NCI-H526 (cell line): Measurements from ENCODE around the gene CSK.

ENCODE experiments used
- DNase-seq, 2 experiments: peaks; one replicate each; lab custom pipeline; 2025; lab: John Stamatoyannopoulos, UW

The CSK gene

GRCh38 chr15:74801311-74801997 is 19.6 kb downstream of the CSK start:
- no peak for DNase-seq

- no peak for DNase-seq
Measured at GRCh38 chr15:74802290-74802689, 20.4 kb downstream of the CSK start.

DNA sequence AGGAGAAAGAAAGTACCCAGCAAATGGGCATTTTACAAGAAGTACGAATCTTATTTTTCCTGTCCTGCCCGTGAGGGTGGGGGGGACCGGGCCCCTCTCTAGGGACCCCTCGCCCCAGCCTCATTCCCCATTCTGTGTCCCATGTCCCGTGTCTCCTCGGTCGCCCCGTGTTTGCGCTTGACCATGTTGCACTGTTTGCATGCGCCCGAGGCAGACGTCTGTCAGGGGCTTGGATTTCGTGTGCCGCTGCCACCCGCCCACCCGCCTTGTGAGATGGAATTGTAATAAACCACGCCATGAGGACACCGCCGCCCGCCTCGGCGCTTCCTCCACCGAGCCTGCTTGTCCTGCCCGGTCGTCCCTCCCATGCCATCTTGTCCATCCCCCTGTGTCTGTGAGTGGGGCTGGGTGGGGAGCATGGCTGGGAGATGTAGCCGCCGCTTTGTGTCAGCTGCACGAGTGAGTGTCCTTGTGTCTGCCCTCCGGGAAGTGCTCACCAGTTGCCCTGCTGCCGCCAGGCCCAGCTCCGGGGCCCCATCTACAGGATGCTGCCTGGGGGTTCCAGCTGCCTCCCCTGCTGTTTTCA is 21.1 kb downstream of the CSK start:
- DNase-seq: no peak

DNA sequence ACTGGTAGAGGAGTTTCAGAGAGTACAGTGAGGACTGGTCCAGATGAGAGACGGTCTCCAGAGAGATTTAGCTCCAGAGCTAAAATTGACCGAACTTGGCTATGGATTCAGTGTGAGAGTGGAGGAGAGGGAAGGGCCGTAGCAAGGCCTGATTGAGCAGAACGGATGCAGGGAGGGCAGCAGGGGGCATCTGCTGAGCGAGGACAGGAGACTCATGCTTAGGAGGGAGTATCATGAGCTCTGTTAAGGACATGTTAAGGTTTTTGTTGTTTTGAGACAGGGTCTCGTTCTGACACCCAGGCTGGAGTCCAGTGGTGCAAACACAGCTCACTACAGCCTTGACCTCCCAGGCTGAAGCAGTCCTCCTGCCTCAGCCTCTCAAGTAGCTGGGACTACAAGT is 23.1 kb downstream of the CSK start:
- no peak for DNase-seq

- no peak for DNase-seq
Measured at GRCh38 chr15:74807282-74807681, 25.4 kb downstream of the CSK start.

- DNase-seq: no peak
Measured at GRCh38 chr15:74808078-74808839, 26.4 kb downstream of the CSK start.

DNA sequence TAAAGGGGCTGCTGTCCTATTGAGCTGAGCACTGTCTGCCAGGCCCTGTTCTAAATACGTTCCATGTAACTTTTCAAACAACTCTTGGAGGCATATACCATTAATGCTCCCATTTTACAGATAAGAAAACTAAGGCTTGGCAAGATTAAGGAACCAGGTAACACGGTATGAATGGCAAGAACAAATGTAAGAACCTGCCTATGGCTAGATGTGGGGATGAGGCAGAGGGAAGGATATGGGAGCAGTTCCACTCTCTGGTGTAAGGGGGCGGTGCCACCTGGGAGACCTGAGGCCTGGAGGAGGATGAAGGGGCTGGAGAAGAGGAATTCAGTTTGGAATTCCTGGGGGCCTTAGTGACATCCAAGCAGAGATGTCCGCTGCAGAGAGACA is 27.0 kb downstream of the CSK start:
- DNase-seq: peak in 1 of 2 experiments; percentile 16

- DNase-seq: no peak
Measured at GRCh38 chr15:74809242-74809641, 27.4 kb downstream of the CSK start.

GRCh38 chr15:74809956-74810355 is 28.1 kb downstream of the CSK start:
- no peak for DNase-seq

- DNase-seq: no peak
Measured at GRCh38 chr15:74812533-74812932, 30.7 kb downstream of the CSK start, which contains the start of gene LMAN1L. Gene LMAN1L, plus strand, starts transcription at chr15:74812835. Its CDS starts 20 bp downstream, at chr15:74812855.

- no peak for DNase-seq
Measured at GRCh38 chr15:74815121-74815934, 33.4 kb downstream of the CSK start.

- no peak for DNase-seq
Measured at GRCh38 chr15:74815961-74816360, 34.1 kb downstream of the CSK start.

DNA sequence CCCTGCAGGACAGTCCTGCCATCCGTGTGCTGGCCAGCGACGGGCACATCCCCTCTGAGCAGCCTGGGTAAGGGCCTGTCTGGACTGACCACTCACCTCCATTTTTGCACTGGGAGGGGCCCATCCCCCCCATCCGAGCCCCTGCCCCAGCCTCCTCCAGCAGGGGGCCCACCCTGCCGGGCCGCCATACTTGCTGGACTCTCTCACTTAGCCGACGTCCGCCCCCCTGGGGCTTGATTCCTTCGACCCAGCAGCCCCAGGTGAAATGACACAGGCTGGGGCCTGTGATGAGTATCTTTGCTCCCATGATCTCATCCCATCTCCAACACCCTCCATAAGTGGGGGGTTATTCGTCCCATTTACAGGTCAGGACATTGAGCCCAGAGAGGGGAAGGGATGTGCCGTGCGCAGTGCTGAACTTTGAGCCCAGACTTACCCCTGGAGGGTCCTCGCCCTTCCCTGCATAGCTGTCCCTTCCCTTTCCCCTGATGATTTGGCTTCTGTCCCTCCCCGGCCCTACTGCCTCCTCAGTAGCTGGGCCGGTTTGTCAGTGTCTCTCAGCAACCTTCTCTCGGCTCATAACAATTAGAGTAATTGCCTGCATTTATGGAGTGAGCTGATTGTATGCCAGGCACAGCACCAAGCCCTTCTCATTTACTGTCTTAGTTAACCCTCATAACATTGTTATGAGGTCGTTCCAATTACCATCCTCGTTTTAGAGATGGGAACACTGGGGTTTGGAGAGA is 34.9 kb downstream of the CSK start:
- DNase-seq: no peak

GRCh38 chr15:74817370-74817737 is 35.5 kb downstream of the CSK start:
- DNase-seq: peak in 1 of 2 experiments; percentile 53

DNA sequence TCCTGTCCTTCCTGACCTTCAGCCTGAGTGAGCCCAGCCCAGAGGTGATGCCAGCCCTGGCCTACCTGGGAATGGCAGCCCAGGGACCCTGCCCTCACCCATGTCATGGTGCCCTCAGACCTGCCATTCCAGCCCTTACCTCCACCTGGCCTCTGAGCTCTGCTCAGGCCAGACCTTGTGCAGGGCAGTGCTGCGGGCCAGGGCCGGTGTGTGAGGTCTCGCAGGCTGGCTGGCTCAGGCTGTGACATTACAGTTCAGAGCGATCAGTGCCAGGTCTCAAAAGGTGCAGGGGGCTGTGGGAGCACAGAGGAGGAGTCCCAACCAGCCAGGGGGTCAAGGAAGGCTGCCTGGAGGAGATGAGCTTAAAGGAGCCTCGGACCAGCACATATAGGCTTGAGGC is 38.2 kb downstream of the CSK start:
- no peak for DNase-seq

GRCh38 chr15:74821091-74821789 is 39.4 kb downstream of the CSK start:
- peak; percentile 98 to 99 for DNase-seq

DNA sequence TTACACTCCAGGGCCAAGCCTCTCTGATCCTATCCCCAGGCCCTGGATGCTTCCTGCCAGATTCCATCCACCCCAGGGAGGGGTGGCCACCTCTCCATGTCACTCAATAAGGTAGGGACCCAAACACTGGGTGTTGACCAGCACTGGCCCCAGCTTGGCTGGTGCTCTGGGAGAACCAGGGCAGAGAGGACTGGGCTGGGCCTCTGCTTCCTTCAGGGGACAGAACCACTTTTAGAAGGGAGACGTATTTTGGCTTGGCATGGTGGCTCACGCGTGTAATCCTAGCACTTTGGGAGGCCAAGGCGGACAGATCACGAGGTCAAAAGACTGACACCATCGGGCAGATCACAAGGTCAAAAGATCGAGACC is 39.9 kb downstream of the CSK start:
- no peak for DNase-seq

- no peak for DNase-seq
Measured at GRCh38 chr15:74822233-74822632, 40.4 kb downstream of the CSK start.

DNA sequence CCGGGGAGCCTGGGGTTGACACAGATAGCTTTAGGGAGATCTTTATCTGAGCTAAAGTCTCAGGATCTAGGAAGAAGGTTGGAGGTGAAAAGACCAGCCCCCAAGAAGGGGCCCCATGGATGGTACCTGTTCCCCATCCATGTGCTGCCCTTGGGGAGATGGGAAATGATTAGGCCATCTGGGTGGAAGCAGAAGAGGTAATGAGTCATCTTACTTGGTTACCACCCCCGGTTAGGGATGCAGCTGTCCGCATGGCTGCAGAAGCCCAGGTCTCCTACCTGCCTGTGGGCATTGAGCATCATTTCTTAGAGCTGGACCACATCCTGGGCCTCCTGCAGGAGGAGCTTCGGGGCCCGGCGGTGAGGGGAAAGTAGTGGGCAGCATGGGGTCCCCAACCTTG is 41.4 kb downstream of the CSK start:
- no peak for DNase-seq

GRCh38 chr15:74824976-74825375 is 43.1 kb downstream of the CSK start:
- no peak for DNase-seq

GRCh38 chr15:74825866-74826265 is 44.0 kb downstream of the CSK start:
- DNase-seq: peak in 1 of 2 experiments; percentile 38
